Measurements from ENCODE around the gene ACADVL.

- no peak for TF ChIP-seq POLR2A (IDR thresholded peaks at IDR 0.05)
- TF ChIP-seq CTCF (IDR thresholded peaks at IDR 0.05): no peak
- no peak for TF ChIP-seq POLR2AphosphoS5 (IDR thresholded peaks at IDR 0.05)
Measured at GRCh38 chr17:7217113-7217987, 2.4 kb upstream of the ACADVL start.
